ENCODE data around the gene CDT1. TPM values are rescaled to one million over a fixed set of nuclear protein-coding genes. Genes with fewer than 3 reads are reported as not detected.
A peak's percentile ranks its signal among the peaks of the same experiment; 100 is the strongest.
"Not testable (repeated sequence)": the region's sequence is repeated elsewhere in the genome, so short reads cannot be mapped to it uniquely, and the experiment has no call there.

The CDT1 gene
- total RNA-seq, 1 experiment from 2014 or later, result 36.6 TPM

DNA sequence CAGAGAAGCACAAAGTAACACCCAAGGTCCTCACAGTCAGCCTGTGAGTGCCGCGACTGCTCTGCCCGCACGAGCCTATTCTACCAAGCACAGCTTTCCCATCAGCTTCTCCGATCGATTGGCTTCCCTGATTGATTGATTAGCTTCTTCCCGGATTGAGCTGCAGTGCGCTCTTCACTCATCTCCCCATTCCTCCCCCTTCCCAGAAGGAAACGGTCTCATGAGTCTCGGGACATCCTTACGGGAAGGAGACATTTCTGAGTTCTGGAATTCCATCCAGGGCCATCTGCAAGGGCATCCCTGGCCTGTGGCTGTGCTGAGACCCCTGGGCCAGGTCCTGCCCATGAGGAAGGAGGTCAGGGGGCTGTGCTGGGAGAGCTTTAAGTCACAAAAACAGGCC is 36.6 kb upstream of the CDT1 start:
- in situ Hi-C loops (cut with HindIII; ENCODE audit: low sequenced_read_pairs), result no loop called here
- DNase-seq (ENCODE audit: low spot score), result no peak

DNA sequence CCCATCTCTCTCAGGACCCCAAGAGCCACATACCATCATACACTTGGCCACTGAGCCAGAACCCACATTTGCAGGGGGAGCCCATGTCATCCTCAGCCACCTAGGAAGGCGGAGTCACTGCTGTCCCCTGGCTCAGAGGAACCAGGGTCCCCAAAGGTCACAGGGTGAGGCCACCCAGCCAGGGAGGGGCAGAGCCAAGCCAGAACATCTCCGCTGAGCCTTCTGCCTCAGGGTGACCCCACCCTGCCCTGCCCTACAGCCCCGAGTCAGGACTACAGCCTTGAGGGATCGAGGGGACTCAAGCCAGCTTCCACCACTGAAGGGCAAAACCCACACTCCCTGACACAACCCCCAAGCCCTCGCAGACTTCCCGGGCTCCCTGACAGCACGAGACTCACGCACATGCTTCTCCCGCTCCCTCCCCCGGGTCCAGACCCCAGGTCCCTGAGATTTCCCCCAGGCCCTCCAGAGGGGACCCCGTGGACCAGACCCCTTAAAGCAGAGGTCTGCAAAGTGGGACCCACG is 36.0 kb upstream of the CDT1 start:
- DNase-seq (ENCODE audit: low spot score), result no peak
- in situ Hi-C loops (cut with HindIII; ENCODE audit: low sequenced_read_pairs), result no loop called here

DNA sequence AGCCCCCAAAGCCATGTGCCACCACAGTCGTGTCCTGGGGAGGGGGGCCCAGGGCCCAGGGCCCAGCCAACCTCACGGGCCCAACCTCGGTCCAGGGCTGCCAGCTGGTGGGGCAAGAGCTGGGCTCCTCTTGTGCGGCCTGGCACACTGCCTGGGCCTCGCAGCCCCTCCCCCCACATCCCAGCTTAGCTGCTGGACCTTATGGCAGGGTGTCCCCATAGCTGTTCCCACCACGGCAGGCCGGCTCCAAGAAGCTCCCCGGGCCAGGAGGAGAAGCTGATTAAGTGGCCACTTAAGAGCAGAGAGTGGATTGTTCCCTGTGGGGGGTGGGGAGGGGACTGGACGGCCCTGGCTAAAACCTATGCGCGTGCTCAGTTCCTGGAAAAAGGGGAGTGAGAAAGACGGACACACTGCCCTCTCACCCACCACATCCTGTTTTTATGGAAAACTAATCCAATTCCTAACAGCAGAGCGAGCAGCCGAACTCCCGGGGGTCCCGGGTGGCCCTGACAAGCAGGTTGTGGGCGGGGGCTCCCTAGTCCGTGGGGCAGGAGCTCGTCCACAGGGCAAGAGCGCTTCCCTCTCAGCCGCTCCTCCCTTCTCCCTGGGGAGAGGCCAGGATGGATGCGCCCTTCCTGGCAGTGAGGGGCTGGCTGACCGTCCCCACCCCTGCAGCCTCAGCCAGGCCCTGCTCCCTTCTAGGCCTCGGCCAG is 35.4 kb upstream of the CDT1 start:
- DNase-seq (ENCODE audit: low spot score), result no peak
- in situ Hi-C loops (cut with HindIII; ENCODE audit: low sequenced_read_pairs), result no loop called here

DNA sequence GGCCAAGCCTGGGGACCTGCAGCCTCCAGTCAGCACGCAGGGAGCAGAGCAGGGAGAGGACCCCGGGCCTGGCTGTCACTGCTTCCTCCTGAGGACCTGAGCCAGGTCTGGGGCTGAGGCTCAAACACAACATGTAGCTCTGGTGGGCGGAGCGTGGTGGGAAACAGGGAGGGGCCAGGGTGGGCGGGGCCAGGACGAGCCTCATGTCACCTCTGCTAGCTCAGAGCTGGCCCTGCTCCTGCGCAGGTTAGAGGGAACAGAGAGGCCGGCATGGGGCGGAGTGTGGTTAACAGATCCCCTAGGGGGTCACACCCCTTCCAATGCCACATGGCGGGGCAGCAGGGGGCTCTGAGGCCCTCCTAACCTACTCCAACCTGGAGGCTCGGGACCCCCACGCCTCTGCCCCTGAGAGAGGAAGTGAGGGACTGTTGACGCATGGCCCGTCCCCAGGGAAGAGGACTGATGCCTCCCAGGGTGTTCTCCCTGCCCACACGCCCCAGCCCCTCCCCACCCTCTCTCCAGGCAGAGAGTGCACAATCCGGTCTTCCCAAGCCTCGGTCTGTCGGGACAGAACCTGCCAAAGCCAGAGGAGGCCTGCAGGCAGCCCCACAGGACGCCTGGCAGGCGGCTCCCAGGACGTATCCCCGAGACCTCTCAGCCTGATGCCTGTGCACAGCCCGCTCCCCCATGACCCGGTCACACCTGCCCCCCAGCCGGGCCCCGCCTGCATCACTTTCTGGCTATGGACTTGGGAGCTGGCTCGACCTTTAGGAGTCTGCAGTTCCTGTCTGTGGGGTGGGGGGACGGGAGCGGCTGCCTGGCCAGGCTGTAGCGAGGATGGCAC is 33.8 kb upstream of the CDT1 start:
- peak; percentile 77 for DNase-seq (ENCODE audit: low spot score)
- in situ Hi-C loops (cut with HindIII; ENCODE audit: low sequenced_read_pairs), result no loop called here

DNA sequence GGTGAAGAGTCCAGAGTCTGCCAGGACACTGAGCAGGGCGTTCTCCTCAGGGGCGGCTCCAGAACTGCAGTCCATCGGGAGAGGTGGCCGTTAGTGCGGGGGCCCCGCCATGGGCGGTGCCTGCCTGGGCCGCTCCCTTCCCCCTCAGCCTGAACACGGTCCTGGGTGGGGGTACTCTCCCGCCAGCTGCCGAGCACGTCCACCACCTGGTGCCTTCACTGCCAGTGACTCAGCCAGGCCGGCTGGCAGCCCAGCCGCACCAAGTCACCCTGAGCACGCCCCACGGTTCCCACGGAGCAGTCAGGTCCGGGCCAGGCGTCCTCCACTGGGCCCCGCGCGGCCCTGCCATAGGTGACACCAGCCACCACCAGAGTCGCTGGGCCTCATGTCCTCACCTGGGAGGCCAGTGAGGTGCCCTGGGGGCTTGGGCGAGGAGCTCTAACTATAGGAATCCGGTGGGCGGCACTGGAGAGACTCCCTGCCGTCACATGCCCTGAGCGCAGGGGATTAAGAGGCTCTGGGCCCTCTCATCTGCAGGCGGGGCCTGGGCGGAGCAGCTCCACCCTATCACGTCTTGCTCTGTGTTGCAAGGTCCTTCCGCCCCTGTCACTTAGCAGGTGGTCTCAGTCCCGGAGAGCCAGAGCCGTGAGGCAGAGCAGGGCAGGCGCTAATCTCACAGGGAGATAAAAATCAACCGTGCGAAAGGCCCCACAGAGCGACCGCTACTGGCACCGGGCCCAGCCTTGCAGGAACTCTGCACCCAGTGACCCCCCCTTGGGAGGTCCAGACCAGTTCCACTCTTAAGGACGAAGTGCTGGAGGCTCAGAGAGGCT is 32.9 kb upstream of the CDT1 start:
- in situ Hi-C loops (cut with HindIII; ENCODE audit: low sequenced_read_pairs), result no loop called here
- peak; percentile 35 for DNase-seq (ENCODE audit: low spot score)

DNA sequence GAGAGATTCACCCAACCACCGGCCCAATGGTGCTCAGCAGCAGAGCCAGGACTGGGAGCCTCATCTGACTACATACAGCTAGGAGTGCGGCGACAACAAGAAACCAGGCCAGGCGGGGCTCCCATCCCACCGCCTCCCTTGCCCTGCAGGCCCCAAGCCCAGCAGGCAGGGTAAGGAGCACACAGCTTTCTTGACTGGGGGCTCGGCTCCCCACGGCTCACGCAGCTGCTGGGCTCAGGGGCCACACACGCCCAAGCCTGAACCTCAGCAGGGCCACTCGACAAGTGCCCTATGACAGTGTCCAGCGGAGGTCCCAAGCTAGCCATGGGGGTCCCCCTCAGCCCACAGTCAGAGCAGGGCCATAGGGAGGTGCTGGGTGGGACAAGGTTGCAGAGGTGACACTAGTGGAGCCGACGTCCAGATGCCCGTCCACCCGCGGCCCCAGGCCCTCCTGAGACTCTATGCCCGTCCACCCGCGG is 32.3 kb upstream of the CDT1 start:
- no peak for DNase-seq (ENCODE audit: low spot score)
- in situ Hi-C loops (cut with HindIII; ENCODE audit: low sequenced_read_pairs), result no loop called here

DNA sequence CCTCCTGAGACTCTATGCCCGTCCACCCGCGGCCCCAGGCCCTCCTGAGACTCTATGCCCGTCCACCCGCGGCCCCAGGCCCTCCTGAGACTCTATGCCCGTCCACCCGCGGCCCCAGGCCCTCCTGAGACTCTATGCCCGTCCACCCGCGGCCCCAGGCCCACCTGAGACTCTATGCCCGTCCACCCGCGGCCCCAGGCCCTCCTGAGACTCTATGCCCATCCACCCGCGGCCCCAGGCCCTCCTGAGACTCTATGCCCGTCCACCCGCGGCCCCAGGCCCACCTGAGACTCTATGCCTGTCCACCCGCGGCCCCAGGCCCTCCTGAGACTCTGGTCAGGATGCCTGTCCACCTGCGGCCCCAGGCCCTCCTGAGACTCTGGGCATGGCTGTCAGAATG is 31.8 kb upstream of the CDT1 start:
- DNase-seq (ENCODE audit: low spot score); in situ Hi-C loops (cut with HindIII; ENCODE audit: low sequenced_read_pairs): not testable (repeated sequence)

DNA sequence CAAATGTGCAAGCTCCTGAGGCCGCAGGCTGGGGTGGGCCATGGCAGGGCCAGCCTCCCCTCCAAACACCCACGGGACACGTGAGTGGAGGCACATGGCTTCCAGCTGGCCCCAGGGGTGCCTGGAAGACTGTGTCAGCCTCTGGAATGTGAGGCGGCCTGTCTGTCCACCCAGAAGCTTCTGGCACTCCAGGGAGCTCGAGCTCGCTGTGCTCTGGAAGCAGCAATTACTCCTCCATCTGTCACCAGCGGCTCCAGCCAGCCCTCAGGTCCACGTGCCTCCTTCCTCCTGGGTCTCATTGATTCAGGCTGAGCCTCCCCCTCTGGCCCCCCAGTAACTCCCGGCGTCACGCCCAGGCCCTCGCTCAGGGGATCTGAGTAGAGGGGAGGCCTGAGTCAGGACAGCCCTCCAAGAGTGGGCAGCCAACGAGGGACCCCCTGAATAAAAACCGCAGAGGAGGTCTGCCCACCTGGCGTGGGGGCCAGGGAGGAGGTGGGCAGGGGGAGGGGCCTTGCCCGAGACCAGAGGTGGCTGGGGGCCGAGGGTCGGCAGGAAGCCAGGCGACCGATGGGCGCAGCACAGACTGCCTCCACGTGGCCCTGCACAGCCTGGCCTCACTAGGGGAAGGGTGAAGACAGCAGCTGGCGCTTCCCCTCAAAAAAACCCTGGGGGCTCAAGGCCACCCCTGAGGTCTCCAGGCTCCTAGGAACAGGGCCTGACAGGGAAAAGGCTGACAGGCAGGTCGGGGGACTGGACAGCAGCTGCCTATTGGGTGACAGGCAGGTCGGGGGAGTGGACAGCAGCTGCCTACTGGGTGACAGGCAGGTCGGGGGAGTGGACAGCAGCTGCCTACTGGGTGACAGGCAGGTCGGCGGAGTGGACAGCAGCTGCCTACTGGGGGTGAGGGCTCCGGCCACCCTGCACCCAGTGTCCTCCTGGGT is 30.4 kb upstream of the CDT1 start:
- peak; percentile 86 for DNase-seq (ENCODE audit: low spot score)
- in situ Hi-C loops (cut with HindIII; ENCODE audit: low sequenced_read_pairs), result no loop called here

DNA sequence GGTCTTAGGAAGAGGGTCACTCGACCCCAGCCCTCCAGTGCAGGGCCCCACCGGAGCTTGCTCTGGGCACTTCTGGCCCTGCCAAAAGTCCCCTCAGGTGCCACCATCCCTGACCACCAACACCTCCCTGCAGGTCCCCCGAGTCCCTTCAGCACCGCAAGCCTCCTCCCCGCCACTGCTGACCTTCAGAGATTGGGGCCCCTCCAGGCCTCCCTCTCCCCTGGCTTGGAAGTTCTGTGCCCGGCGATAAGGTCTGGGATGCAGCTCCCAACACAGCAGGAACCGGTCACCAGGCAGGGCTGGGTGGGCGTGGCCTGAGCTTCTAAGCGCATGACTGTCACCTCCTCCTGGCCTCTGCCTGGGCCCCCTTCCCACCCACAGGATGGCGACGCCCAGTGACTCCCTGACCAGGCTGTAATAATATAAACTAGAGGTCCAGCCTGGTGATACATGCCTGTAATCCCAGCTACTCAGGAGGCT is 29.7 kb upstream of the CDT1 start:
- in situ Hi-C loops (cut with HindIII; ENCODE audit: low sequenced_read_pairs), result no loop called here
- DNase-seq (ENCODE audit: low spot score), result no peak

DNA sequence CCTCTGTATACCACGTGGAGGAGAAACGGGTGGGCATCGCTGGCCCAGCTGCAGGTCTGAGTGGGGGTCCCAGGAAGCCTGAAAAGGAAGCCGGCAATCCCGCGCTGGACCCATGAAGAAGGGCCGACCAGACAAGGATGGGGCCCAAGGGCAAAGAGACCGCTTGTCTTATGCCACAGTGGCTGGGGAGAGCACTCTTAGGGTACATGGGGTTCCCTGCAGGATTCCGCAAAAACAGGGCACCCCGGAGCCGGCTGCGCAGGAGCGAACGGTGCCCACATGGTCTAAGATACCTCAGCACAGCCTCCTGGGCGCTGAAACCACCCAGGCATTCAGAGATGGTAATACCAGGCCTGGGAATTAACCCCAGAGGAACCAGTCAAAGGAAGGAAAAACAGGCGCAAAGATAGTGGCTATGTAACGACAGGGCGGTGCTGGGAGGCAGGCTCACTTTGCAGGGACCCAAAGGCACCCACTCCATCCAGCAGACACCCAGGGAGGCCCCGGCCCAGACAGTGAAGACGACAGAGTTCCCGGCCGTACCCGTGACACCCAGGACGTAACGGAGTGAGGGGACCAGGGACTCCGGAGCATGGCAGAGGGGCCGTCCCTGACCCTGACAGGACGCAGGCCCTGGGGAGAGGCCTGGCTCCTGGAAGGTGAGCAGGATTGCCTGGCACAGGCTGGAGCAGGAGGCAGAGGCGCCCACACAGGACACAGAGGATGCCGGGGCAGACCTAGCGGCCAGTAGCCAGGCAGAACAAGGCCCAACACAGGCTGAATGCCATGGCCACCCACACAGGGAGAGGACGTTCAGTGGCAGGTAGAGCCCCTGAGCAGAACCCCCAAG is 28.8 kb upstream of the CDT1 start:
- DNase-seq (ENCODE audit: low spot score), result no peak

DNA sequence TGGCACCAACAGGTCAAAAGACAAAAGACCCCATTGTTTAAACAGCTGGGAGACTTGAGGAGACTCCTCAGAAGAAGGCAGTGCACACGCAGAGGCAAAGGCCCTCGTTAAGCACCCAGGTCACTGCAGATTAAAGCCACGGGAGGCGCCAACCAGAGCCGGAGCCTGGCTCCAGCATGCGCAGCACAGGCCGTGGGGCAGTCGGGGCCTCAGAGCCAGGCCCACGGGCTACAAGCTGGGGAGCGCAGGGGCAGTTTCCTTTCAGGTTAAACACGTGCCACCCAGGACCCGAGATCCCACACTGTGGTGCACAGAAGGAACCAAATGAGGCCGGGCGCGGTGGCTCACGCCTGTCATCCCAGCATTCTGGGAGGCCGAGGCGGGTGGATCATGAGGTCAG is 27.8 kb upstream of the CDT1 start:
- in situ Hi-C loops (cut with HindIII; ENCODE audit: low sequenced_read_pairs), result no loop called here

More for the DNA sequence above, 28.8 kb upstream of the CDT1 start:
- in situ Hi-C loops (cut with HindIII; ENCODE audit: low sequenced_read_pairs), result no loop called here

DNA sequence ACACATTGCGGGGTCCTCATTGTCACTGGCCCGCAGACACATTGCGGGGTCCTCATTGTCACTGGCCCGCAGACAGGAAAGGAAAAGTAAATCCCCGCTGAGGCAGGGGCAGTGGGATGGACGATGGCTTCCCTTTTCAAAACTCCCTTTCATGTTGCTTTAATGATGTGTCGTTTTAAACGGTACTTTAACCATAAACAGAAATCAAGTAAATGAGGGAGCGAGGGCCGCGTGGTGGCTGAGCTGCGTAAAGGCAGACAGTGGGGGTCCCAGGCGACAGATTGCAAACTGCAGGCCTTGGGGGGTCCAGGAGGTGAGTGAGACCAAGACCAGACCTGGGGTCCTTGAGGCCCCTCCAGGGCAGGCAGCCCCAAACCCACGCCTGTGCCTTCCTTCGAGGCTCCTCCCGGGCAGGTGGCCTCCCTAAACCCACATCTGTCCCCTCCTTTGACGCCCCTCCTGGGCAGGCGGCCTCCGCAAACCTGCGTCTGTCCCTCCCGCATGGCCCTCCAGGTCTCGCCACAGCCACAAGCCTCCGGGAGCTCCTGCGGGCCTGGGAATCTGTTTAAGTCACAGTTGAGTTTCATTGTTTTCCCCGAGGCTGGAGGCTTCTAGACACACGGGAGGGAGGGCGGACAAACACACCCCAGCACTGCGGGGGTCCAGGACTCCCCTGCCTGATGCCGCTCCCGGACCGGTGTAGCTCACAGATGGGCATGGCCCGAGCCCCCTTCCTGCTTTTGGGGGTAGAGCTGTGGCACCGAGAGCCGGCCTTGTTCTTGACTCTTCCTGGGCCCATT is 25.9 kb upstream of the CDT1 start:
- in situ Hi-C loops (cut with HindIII; ENCODE audit: low sequenced_read_pairs), result no loop called here
- DNase-seq (ENCODE audit: low spot score), result no peak

More for the DNA sequence above, 27.8 kb upstream of the CDT1 start:
- no peak for DNase-seq (ENCODE audit: low spot score)

DNA sequence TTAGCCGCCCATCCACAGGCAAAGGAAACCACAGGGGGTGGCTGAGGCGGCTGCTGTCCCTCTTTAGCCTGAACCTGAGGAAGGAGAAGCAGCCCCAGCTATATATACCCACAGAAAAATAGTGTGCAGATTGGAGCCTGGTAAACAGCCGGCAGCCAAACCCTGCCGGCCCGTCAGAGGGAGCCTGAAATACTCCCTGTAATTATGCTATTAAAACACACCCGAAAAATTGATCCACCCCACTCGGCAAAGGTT is 25.4 kb upstream of the CDT1 start:
- DNase-seq (ENCODE audit: low spot score), result peak; percentile 52
- in situ Hi-C loops (cut with HindIII; ENCODE audit: low sequenced_read_pairs), result no loop called here

DNA sequence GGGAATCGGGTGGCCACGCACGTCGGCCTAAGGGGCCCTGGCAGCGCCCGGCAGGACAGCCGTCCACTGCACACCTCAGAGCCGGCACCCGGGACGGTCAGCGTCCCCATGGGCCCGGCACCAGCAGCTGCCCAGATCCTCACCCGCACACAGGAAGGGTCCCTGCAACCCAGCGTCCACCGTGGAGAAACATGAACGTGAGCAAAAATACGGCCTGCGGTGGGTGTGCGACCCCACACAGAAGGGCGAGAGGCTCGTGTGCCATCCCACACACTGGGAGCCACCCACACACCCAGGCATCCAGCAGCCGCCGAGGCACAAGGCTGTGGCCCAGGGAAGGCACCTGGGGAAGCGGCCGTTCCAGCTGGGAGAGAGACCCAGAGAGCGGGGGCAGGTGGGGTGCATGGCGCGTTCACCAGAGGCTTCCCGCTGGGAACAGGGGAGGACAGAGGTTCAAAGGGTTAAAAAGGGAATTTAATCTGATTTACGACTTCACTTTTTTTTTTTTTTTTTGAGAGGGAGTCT is 25.0 kb upstream of the CDT1 start:
- in situ Hi-C loops (cut with HindIII; ENCODE audit: low sequenced_read_pairs), result no loop called here
- DNase-seq (ENCODE audit: low spot score), result no peak

DNA sequence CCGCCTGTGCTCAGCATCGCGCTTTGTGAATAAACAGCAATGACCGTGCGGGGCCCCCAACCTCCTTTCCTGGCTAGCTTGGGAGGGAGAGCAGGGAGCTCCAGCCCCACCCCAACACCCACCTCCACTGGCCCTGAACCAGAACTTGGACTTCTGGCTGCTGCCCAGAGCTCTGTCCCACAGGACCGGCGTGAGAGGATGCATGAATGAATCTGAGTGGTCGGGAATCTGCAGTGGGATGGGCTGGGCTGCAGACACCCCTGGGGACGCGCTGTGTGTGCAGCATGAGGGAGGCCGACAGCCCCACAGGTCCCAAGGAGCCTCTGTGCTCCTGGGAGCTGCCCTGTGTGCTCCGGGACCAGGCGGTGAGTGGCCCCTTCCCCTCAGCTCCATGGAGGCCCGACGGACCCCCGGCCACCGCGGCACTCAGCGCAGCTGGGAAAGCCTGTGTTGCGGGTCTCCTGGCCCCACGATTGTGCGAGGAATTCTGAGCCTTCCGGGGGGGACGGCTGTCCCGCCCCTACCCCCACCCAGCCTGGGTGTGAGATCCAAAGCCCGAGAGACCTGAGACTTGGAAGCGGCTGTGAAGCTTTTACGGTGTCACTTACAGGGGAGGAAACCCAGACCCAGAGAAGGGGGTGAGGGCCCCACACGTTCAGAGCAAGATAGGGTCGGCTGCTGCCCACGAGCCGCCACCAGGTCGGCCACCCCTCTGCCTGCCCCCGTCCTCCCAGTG is 24.0 kb upstream of the CDT1 start:
- in situ Hi-C loops (cut with HindIII; ENCODE audit: low sequenced_read_pairs), result no loop called here
- no peak for DNase-seq (ENCODE audit: low spot score)

Measured in G401 (cell line).